ENCODE data around the gene LZTS2.

The LZTS2 gene

DNA sequence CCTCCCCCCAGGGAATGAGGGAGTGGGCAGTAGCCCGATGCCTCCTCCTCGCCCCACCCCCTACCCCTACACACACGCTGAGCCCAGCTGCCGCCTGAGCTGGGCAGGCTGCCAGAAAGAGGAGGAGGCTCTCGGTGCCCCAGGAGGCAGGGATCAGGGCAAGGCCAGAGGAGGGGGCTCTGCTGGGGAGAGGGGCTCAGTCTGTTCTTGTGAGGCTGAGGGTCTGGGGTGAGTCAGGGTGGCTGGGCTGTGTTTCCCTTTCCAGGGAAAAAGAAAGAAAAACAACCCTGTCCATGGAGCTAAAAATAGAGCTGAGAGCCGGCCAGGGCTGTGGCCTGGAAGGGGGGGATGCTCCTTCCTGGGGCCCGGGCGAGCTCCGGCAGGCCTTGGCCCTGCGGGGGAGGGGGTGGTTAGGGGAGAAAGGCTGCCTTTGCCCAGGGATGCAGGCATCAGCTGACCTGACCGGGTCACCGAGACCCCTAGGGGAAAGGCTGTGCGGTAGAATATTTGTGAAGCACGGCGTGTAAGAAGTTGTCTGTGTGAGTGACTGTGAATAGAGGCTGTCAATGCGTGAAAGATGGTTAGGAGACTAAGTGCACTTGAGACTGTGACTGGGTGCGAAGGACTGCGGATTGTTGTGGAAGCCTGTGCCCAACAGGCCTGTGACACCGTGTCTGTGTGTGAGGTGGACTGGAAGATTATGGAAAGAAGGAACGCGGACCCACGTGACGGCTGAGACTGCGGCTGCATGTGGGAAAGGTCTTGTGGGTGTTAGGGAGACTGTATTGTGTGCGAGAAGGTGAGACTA lies 1.2 kb upstream of the LZTS2 start:
- DNase-seq (ENCODE audit: low read depth) = peak; percentile 73
- TF ChIP-seq, protein P1, sequence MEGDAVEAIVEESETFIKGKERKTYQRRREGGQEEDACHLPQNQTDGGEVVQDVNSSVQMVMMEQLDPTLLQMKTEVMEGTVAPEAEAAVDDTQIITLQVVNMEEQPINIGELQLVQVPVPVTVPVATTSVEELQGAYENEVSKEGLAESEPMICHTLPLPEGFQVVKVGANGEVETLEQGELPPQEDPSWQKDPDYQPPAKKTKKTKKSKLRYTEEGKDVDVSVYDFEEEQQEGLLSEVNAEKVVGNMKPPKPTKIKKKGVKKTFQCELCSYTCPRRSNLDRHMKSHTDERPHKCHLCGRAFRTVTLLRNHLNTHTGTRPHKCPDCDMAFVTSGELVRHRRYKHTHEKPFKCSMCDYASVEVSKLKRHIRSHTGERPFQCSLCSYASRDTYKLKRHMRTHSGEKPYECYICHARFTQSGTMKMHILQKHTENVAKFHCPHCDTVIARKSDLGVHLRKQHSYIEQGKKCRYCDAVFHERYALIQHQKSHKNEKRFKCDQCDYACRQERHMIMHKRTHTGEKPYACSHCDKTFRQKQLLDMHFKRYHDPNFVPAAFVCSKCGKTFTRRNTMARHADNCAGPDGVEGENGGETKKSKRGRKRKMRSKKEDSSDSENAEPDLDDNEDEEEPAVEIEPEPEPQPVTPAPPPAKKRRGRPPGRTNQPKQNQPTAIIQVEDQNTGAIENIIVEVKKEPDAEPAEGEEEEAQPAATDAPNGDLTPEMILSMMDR (conservative IDR thresholded peaks at IDR 0.05; ENCODE audit: low read length) = no peak
- H3K4me3 ChIP-seq (ENCODE audit: low read length) = peak overlapping the region; percentile 78

DNA sequence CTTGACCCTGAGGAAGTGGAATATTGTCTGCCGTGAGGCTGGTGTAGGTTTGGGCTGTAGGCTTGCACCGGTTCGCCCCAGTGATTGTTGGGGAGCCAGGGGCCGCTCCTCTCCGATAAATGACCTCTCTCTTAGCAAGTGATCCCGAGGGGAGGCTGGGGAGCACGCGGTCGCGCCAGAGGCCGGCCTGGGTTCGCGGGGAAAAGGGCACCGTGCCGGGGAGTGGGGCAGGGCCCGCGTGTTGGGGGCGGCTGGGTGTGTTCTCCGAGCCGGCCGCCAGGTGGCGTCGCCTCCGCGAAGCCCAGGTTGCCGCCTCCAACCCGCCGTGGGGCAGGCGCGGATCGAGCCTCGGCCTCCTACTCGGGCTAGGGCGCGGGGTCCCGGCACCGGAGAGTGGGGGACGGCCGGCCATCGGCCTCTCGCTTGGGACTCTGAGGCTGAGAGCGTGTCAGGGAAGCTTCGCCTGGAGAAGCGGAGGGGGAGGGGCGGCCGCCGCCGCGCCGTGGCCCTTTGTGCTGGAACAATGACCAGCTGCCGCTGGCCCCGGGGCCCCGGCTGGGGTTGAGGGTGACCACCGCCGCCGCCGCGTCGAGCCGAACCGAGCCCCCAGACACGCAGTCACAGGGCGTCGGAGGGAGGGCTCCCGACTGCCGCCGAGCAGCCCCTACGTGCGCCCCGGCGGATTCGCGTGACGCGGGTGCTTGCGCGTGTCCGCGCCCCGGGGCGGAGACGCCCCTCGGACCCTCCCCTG lies 442 bp upstream of the LZTS2 start:
- DNase-seq (ENCODE audit: low read depth) = peak; percentile 71
- H3K4me3 ChIP-seq (ENCODE audit: low read length) = peak overlapping the region; percentile 78
- TF ChIP-seq, protein P1 (conservative IDR thresholded peaks at IDR 0.05; ENCODE audit: low read length) = peak; percentile 54

DNA sequence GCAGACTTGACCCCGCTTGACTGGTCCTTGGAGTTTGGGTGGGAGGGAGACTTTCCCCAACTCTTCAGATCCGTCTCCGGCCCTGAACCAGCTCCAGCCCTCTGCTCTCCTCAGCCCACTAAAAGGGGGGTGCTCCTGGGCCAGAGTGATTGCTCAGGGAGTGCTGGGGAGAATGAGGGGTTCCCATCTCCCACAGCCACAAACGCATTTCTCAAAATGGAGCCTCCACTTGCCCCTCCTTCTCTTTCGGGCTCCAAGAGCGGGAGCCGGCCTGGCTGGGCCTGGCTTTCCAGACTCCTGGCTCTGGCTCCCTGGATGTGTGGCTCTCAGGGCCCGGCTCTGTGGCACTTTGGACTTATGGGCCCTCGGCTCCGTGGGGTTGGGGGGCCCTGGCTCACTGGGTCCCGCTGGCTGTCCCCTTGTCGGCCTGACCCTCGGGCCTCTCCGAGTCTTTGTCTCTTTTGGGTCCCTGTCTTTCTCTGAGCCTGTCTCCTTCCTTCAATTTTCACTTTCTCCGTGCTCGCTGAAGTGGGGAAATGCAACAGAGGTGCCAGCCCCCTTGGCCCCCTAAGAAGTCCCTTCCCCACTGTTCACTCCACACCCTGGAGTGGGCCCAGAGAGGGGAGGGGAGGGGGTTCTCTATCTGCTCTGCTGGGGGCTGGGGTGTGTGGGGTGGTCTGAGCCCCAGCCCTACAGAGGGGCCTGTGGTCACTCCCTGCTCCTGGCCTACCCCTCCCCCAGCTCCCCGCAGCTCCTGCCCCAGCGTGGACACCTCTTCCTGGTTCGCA lies 713 bp downstream of the LZTS2 start:
- TF ChIP-seq, protein P1 (conservative IDR thresholded peaks at IDR 0.05; ENCODE audit: low read length) = no peak
- DNase-seq (ENCODE audit: low read depth) = no peak
- peak overlapping the region; percentile 88 for H3K4me3 ChIP-seq (ENCODE audit: low read length)

DNA sequence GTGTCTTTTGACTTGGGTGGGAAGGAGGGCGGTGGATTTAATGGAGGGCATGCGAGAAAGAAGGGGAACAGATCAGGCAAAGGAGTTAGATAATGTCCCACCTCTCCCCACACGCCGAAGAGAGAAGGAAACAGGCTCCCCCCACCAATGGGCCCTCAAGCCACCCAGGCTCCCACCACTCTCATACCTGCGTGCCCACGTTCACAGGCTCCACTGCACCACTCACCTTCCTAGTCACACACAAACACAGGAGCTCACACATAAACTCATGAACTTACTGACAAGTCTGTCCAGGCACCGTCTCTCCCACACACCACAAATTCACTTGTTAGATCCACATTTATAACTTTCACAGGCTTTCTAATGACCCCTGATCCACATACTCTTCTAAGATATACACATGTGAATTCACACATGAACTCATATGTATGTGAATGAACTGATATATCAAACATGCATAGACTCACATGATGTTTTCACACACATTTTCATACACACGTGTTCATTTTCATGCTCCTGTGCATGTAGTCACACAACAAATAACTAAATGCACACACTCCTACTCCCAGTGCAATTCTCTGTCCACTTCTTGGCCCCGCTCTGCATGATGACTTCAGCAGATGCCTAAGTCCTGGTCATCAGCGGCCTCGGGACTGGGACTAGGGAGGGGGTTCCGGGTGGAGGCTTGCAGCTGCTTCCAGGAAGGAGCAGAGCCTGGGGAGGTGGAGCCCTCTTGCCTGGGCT lies 1.5 kb downstream of the LZTS2 start:
- peak; percentile 90 for DNase-seq (ENCODE audit: low read depth)
- TF ChIP-seq, protein P1 (conservative IDR thresholded peaks at IDR 0.05; ENCODE audit: low read length) = no peak; the same call in 1 of the 2 replicates
- peak overlapping the region; percentile 88 for H3K4me3 ChIP-seq (ENCODE audit: low read length)

DNA sequence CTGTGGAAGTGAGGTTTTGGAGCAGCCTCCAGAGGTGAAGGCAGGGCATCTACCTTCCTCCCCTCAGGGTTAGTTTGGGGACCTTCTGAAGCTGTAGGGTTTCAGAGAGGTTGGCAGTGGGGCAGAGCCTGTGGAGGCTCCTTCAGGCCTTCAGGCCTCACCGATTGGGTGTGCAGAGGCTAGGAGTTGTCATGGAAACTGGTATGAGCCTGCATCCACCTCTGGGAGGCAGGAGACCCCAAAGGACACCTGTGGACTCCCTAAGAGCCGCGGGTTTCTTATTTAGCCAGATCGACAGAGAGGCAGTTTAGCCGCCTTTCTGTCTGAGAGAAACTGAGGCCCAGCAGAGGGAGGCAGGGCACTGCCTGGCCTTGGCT lies 2.0 kb downstream of the LZTS2 start:
- TF ChIP-seq, protein P1 (conservative IDR thresholded peaks at IDR 0.05; ENCODE audit: low read length) = 0 out of 2 replicates have a peak, but pooled peaks have one; percentile 11
- DNase-seq (ENCODE audit: low read depth) = no peak
- peak overlapping the region; percentile 88 for H3K4me3 ChIP-seq (ENCODE audit: low read length)

- TF ChIP-seq, protein P1 (conservative IDR thresholded peaks at IDR 0.05; ENCODE audit: low read length) = no peak
- no peak for DNase-seq (ENCODE audit: low read depth)
- no peak overlapping the region; the same call in 1 of the 2 replicates for H3K4me3 ChIP-seq (ENCODE audit: low read length)
Measured at GRCh38 chr10:101002456-101002855, 2.8 kb downstream of the LZTS2 start.

Measured in AG10803 (cell line).